Right lobe of liver (tissue), 4 donors: ENCODE results near the gene AEBP1.
A peak's percentile ranks its signal among the peaks of the same experiment; 100 is the strongest.

Source experiments
- CTCF ChIP-seq, 4 donors: fragments of 200-600 bp in 3 of 4; fragments of 450-650 bp in 1 of 4; IDR thresholded peaks; one replicate each; pipeline versions ENCODE4 v1.5.1 to v1.8.0; 2016 to 2022; ENCODE audit warnings: antibody characterized with exemption in 4 of 4, mild to moderate bottlenecking in 2 of 4
- POLR2A ChIP-seq: fragments of 450-650 bp; IDR thresholded peaks from one replicate; pipeline ENCODE4 v1.6.1; 2017; ENCODE audit warnings: antibody characterized with exemption, mild to moderate bottlenecking
- donor health status: DM: no; HTN: no; CAD: no.
- donor health status: DM: no; HTN: no; CAD: no.
- donor health status: DM: no; HTN: yes; CAD: no.

- TF ChIP-seq CTCF (IDR thresholded peaks at IDR 0.05) (peak; percentile 51 to 81 (median 74)), POLR2A (no peak)
Measured at GRCh38 chr7:44131173-44132029, 27.3 kb downstream of the AEBP1 start.
